Measurements from ENCODE around the gene MUL1. TPM values are rescaled to one million over a fixed set of nuclear protein-coding genes. Genes with fewer than 3 reads are reported as not detected.
A peak's percentile ranks its signal among the peaks of the same experiment; 100 is the strongest.

MUL1 gene
- total and polyA plus RNA-seq, 2 of the 8 experiments (the other 6 are each of a cell fraction or from before 2014, with no cell fraction given), result 16.4 to 20.8 TPM

DNA sequence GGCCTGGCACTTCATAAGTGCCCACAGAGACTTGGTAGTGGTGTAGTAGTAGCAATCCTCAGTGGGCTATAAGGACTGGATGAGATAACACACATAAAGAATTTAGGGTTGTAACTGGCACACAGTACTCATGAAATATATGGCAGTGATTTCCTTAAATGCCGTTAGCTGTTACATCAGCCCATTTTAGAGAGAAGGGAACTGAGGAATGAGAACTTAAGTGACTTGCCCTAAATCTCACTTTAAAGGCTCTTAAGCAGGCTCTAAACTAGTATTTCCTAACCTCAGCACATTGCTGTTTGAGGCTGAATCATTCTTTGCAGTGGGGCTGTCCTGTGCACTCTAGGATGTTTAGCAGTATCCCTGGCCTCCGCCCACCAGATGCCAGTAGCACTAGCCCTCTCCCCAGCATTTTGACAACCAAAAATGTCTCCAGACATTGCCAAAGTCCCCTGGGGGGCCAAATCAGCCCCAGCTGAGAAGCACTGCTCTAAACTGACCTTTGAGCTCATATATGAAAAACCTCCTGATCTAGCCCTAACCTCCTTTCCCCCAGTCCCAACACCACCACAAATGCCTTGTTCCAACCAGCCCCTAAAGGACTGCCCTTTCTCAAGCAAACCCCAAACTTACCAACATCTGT, 33.5 kb downstream of the MUL1 start:
- POLR2A ChIA-PET (ENCODE audit: partially characterized antibody), result interaction anchor here (1.3 kb wide), 1 partner anchor 10 kb away, joined by 8 read pairs; no protein-coding TSS in a partner anchor
- H4K91ac ChIP-seq (replicated peaks; ENCODE audit: insufficient read length, low read length), result no peak overlapping the region
- no peak overlapping the region for H2AK5ac ChIP-seq (ENCODE audit: low read depth, low read length)
- TF ChIP-seq TBP (IDR thresholded peaks at IDR 0.05; ENCODE audit: low read depth, low read length) (no peak), GABPA (IDR thresholded peaks at IDR 0.05; ENCODE audit: borderline replicate concordance, insufficient read depth, low read length) (no peak), POU5F1 (IDR thresholded peaks at IDR 0.05; ENCODE audit: low read depth, low read length) (no peak), RFX5 (IDR thresholded peaks at IDR 0.05; ENCODE audit: borderline replicate concordance, low read depth, low read length) (no peak), EGR1 (IDR thresholded peaks at IDR 0.05; ENCODE audit: borderline replicate concordance, low read depth, low read length) (no peak), BRCA1 (IDR thresholded peaks at IDR 0.05; ENCODE audit: low read depth, low read length) (no peak), SAP30 (IDR thresholded peaks at IDR 0.05; ENCODE audit: insufficient read depth, insufficient replicate concordance, low read length) (no peak), SRF (IDR thresholded peaks at IDR 0.05; ENCODE audit: low read depth, low read length) (no peak), NANOG (IDR thresholded peaks at IDR 0.05; ENCODE audit: insufficient read depth, low read depth, low read length, poor library complexity, severe bottlenecking) (no peak)
- TF ChIP-seq, protein P1, sequence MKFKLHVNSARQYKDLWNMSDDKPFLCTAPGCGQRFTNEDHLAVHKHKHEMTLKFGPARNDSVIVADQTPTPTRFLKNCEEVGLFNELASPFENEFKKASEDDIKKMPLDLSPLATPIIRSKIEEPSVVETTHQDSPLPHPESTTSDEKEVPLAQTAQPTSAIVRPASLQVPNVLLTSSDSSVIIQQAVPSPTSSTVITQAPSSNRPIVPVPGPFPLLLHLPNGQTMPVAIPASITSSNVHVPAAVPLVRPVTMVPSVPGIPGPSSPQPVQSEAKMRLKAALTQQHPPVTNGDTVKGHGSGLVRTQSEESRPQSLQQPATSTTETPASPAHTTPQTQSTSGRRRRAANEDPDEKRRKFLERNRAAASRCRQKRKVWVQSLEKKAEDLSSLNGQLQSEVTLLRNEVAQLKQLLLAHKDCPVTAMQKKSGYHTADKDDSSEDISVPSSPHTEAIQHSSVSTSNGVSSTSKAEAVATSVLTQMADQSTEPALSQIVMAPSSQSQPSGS (IDR thresholded peaks at IDR 0.05; ENCODE audit: low read length), result no peak

More for the DNA sequence above, 33.5 kb downstream of the MUL1 start:
- Histone ChIP-seq H2BK20ac (ENCODE audit: low read length) (no peak overlapping the region), H2AFZ (ENCODE audit: low read length) (no peak overlapping the region), H3K9me3 (ENCODE audit: insufficient read depth in 2 of 2, low read depth in 1 of 2, low read length in 1 of 2) (no peaks in the 10 kb centered on the region), H3K79me2 (ENCODE audit: control insufficient read depth in 1 of 2, insufficient read depth in 2 of 2, low read length in 2 of 2) (no peaks in the 10 kb centered on the region), H3K14ac (ENCODE audit: insufficient read length) (no peak overlapping the region), H4K5ac (ENCODE audit: insufficient read length, low read depth, low read length) (no peak overlapping the region), H4K8ac (ENCODE audit: extremely low read depth, insufficient read depth, low read length) (no peak overlapping the region), H3K23ac (ENCODE audit: insufficient read length) (no peak overlapping the region), H2BK120ac (replicated peaks; ENCODE audit: low read depth, low read length) (no peak overlapping the region), H3K9ac (replicated peaks in 1 of 4; ENCODE audit: extremely low read depth in 1 of 4, low read depth in 3 of 4, low read length in 3 of 4) (no peak overlapping the region), H3K36me3 (ENCODE audit: control insufficient read depth in 2 of 4, insufficient read depth in 4 of 4, low read length in 3 of 4) (no peaks in the 10 kb centered on the region), H3K18ac (ENCODE audit: extremely low read depth, low read length) (no peak overlapping the region), H2BK15ac (ENCODE audit: low read length) (no peak overlapping the region), H2BK12ac (ENCODE audit: low read depth, low read length) (peak overlapping the region; percentile 50; the same call in 1 of the 2 replicates), H3K4me1 (replicated peaks in 1 of 4; ENCODE audit: control insufficient read depth in 3 of 4, insufficient read depth in 4 of 4, low read length in 3 of 4) (peaks cover 8 to 19% (median 12%) of the 10 kb centered on the region in 4 experiments; a peak in 6 of 7 replicates), H3K27ac (ENCODE audit: low read depth, low read length) (no peak overlapping the region), H3K56ac (replicated peaks; ENCODE audit: insufficient read length, low read depth, low read length) (no peak overlapping the region), H3K23me2 (ENCODE audit: low read depth, low read length) (peaks cover 7% of the 10 kb centered on the region; the same call in 1 of the 2 replicates), H2BK5ac (ENCODE audit: low read depth, low read length) (no peak overlapping the region), H3K27me3 (replicated peaks in 1 of 4; ENCODE audit: control insufficient read depth in 3 of 4, extremely low read depth in 1 of 4, insufficient read depth in 3 of 4, low read length in 3 of 4) (peaks cover 0 to 11% (median 4%) of the 10 kb centered on the region in 4 experiments; a peak in 5 of 7 replicates), H3K4me3 (ENCODE audit: extremely low read depth in 1 of 4, insufficient read depth in 2 of 4, low read depth in 3 of 4, low read length in 4 of 4) (no peak overlapping the region), H4K20me1 (replicated peaks in 1 of 2; ENCODE audit: control insufficient read depth in 1 of 2, insufficient read depth in 2 of 2, low read length in 2 of 2) (no peaks in the 10 kb centered on the region), H3K79me1 (ENCODE audit: low read depth, low read length) (no peaks in the 10 kb centered on the region), H3K4ac (replicated peaks; ENCODE audit: insufficient read length, low read depth, low read length) (no peak overlapping the region), H3K4me2 (ENCODE audit: insufficient read depth in 1 of 2, low read depth in 2 of 2, low read length in 2 of 2) (no peak overlapping the region)
- no peak for FAIRE-seq
- CTCF ChIA-PET (ENCODE audit: partially characterized antibody), result interaction anchor here (0.8 to 4.2 kb wide), 6 partner anchors 9 to 259 kb away, joined by 3 to 26 read pairs (median 3); no protein-coding TSS in a partner anchor
- WGBS, 2 experiments (ENCODE audit: extremely low coverage in 1 of 2, insufficient coverage in 1 of 2, insufficient read length in 1 of 2, insufficient replicate concordance in 2 of 2, low coverage in 1 of 2, low lambda C conversion rate in 2 of 2, missing lambda C conversion rate in 1 of 2), result 92% methylated on average over 2 of the region's 2 CpGs; no CpG with 5 or more reads in 1 of the 2 experiments
- no peak for DNase-seq (ENCODE audit: low read depth in 1 of 2, low spot score in 2 of 2)
